GM12873 (cell line): ENCODE data around the gene CCT5.

Source experiments
- TF ChIP-seq, protein P1 (sequence below): IDR thresholded peaks from 2 replicates; pipeline ENCODE4 v1.5.1; 2012; ENCODE audit warnings: low read depth, mild to moderate bottlenecking, moderate library complexity, low read length, control low read depth; ENCODE audit not compliant: insufficient read depth; ENCODE audit errors: missing control alignments

CCT5 gene

DNA sequence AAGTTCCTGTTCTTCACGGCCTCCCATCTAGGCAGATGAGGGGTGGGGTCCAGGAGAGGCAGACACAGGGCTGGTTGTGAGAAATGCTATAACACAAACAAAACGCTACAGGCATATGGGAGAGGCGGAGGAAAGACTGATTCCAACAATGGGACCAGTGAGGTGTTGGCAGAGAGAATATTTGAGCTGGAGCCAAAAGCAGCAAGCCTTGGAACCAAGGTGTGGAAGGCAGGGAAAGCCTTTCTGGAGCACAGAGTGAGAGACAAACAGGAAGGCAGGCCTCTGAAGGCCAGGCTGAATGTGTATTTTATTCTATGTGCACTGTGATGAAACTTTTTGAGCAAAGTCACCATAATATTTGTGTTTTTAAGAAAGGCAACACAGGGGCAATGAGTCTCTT, 3.3 kb upstream of the CCT5 start:
- TF ChIP-seq, protein P1, sequence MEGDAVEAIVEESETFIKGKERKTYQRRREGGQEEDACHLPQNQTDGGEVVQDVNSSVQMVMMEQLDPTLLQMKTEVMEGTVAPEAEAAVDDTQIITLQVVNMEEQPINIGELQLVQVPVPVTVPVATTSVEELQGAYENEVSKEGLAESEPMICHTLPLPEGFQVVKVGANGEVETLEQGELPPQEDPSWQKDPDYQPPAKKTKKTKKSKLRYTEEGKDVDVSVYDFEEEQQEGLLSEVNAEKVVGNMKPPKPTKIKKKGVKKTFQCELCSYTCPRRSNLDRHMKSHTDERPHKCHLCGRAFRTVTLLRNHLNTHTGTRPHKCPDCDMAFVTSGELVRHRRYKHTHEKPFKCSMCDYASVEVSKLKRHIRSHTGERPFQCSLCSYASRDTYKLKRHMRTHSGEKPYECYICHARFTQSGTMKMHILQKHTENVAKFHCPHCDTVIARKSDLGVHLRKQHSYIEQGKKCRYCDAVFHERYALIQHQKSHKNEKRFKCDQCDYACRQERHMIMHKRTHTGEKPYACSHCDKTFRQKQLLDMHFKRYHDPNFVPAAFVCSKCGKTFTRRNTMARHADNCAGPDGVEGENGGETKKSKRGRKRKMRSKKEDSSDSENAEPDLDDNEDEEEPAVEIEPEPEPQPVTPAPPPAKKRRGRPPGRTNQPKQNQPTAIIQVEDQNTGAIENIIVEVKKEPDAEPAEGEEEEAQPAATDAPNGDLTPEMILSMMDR: no peak

DNA sequence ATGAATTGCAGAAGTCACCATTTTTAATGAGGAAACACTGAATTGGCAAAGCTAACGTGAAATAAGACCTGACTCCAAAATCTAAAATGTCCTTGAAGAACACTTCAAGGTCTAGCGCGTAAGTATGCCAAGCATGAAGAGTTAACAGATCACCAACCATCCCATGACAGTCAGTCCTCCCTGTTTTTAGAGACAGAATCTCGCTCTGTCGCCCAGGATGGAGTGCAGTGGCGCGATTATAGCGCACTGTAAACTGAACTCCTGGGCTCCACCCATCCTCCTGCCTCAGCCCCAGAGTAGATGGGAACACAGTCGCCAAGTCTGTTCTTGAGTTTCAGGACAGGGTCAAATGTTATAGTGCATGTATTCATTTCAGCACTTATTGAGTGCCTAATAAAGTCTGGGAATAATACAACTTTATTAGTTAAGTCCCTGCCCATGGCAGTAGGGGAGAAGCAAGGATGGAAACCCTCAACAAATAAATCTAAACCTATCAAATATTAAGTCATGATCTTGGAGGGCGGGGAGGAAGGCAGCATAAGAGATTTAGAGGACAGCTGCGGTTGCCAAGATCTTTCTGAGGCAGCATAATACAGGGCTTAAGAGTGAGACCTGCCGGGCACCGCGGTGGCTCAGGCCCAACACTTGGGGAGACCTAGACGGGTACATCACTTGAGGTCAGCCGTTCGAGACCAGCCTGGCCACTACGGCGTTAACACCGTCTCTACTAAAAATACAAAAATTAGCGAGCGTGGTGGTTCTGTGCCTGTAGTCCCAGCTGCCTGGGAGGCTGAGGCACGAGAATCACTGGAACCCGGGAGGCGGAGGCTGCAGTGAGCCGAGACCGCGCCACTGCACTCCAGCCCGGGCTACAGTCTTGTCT, 1.5 kb upstream of the CCT5 start:
- TF ChIP-seq, protein P1: no peak

DNA sequence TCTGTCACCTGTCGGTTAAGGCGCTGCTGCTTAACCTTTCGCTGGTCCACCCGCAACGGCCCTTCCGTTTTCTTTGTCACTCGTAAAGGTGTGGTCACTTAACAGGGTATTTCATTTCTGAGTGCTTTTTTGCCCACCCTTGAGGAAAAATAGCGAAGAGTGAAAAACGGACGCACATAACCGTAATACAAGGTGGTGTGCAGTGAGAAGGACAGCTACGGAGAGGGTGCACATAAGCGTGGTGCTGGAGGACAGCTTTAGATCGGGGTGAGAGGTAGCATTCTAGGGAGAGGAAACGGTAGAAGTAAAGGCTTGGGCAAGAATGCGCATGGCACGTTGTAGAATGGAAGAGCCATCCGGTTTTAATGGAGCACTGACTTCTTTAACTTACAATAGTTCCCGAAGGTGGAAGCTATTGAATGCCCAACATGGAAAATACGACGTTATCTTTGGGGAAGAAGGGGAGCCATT, 761 bp downstream of the CCT5 start:
- TF ChIP-seq, protein P1: no peak

DNA sequence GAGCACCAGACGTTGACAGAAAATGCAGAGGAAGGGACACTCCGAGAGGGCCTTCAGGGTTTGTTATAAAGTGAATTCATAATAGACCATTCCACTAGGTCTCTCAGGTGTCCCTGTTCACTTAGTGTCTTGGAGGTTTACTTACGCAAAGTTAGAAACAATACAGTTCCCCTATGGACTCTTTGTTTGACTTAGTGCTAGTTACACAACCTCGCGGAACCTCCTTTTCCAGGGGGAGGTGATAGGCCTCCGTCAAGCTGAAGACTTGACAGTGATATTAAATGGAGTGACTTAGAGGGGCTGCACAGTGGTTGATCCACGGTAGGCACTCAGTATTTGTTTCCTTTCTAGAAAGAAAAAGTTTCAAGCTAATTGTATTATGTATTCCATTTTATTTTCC, 1.3 kb downstream of the CCT5 start:
- TF ChIP-seq, protein P1: no peak

DNA sequence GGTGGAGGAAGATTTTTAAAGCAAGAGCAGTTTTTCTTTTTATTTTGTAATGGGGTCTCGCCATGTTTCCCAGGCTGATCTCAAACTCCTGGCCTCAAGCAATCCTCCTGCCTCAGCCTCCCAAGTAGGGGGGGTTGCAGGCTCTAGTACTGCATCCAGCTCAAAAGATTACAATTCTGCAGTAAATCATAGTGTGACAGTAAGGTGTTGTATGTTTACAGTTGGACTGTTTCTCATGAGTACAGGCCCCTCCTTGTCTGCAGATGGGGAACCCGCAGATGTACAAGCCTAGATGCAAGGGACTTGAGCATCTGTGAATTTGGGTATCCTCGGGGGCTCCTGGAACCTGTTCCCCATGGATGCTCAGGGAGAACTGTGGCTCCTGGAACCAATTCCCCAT, 3.3 kb downstream of the CCT5 start:
- TF ChIP-seq, protein P1: no peak

DNA sequence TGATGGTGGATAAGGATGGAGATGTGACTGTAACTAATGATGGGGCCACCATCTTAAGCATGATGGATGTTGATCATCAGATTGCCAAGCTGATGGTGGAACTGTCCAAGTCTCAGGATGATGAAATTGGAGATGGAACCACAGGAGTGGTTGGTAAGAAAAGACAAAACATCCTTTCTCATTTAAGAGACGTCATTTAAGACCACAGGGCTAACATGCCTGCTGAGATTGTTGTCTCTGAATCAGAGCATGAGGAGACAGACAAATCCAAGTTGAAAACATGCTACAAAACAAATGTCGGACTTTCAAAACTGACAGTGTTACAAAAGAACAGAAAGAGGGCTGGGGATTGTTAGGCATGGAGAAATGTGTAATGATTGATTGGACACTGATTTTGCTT, 4.6 kb downstream of the CCT5 start:
- TF ChIP-seq, protein P1: no peak

DNA sequence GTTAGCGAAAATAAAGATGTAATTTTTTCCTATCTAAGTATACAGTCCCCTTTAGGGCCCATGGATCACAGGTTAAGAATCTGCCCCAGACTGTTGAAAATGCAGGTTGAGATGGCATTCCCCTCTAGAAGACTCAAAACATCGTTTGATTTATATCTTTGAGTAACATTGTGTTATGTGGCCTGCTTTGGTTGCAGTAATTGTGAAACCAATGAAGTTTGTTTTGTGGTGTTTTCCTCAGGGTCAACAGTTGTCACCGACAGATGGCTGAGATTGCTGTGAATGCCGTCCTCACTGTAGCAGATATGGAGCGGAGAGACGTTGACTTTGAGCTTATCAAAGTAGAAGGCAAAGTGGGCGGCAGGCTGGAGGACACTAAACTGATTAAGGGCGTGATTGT, 7.8 kb downstream of the CCT5 start:
- TF ChIP-seq, protein P1: no peak
